SW 1271 (cell line): ENCODE measurements around the gene GCC2.
A peak's percentile ranks its signal among the peaks of the same experiment; 100 is the strongest.
"Not testable (repeated sequence)": the region's sequence is repeated elsewhere in the genome, so short reads cannot be mapped to it uniquely, and the experiment has no call there.

Source experiments
- DNase-seq, 2 experiments: peaks; one replicate each; lab custom pipeline; 2025; lab: John Stamatoyannopoulos, UW

GCC2 gene

DNA sequence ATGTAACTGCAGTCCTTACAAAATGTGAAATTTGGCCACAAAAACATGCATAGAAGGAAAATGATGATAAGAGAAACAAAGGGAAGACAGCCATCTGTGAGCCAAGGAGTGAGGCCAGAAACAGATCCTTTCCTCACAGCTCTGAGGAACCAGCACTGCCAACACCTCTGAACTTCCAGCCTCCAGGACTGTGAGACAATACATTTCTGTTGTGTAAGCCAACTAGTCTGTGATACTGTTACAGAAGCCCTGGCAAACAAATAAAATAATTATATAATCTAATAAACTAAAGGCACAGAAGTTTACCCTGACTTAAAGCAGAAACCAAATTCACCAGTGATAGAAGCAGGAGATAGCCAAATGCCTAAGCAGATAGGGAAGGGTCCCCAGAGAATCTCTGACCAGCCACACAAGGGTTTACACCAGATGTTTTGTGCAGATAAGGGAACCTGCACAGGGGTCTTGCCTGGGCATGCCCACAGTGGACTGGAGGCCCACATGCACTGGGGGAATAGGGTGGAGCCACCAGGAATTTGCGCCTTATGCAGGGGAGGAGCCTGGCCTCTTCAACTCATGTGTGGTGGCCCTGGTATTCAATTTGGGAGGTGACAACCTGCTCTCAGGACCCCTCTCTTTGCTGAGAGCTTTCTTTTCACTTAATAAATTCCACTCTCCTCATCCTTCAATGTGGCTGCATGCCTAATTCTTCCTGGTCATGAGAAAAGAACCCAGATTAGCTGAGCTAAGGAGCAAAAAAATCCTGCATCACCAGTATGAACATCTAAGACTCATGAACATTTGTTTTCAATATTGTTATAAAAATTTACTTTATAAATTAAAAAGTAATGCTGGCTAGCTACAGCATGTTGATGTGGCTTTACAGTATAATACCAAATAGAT, 3.8 kb upstream of the GCC2 start:
- no peak for DNase-seq

DNA sequence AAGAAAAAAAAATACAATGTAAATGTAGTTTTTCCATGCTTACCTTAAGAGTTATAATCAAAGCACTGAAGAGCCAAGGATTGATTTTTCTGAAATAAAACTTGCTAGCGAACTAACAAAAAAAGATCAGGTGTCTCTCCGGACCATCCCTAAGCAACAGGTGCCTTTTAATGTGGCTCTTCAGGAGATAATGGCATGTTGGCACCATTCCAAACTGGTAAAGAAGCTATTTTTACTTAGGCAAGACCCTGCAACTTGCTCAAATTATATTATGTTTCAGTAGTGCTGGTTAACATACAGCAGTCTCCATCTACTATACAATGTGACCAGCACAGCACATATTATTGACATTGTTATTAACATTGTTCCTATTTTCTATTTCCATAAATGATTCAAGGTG, 2.3 kb upstream of the GCC2 start:
- DNase-seq, result no peak

DNA sequence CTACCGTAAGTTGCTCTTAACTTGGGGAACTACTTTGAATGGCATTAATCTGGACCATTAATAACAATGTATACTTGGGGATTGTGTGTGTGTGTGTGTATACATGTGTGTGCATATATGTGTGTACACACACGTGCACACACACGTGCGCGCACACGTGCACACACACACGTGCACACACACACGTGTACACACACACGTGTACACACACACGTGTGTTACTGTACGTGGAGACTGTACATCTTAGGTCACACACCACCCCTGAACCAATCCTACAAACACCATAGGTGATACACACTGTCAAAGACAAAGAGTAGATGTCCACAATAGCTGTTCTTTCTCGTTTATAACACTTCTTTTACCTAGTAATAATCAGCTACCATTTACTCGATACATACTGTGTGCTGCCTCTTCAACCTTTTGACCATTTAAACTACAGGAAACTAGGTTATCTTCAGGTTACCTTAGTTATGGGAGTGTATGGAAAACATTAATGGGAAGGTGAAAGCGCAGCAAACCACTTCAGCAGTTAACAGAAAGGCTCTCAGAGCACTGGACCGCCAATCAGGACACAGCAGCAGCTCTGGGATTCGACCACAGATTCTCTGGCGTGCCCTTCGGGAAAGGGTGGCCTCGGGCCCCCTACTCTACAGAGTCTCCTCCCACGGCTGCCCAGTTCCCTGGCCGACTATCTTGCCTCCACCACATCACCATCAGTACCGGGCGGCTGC, 894 bp upstream of the GCC2 start:
- no peak for DNase-seq

DNA sequence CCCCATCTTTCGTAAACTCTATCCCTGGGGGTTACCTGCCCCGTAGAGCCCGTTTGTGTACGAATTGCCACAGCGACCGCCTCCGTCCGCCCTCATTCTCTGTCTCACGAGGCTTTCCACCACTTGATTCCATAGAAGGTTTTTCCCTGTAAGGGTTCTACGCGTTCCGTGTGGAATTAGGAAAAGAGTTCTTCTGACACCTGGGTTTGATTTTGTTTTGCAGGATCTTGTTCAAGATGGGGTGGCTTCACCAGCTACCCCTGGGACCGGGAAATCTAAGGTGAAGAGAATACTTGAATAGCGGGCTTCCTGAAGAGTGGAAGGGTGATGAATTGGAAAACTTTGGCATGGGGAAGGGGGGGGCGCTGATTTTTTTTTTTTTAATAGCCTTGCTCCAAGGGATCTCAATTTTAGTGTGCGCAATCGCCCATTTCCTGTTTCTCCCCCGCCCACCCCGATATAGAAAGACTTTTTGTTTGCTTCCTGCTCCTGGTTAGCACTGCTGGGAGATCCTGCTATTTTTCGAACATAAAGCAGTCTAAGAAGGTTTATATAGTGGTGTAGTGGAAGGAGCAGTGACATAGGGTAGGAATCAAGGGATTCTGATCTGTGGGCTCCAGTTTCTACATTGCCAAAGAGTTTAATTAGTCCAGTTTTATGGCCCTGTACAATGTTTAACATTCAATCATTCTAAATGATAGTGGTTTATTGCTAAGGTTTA, 564 bp downstream of the GCC2 start:
- DNase-seq, result peak; percentile 25 to 72

DNA sequence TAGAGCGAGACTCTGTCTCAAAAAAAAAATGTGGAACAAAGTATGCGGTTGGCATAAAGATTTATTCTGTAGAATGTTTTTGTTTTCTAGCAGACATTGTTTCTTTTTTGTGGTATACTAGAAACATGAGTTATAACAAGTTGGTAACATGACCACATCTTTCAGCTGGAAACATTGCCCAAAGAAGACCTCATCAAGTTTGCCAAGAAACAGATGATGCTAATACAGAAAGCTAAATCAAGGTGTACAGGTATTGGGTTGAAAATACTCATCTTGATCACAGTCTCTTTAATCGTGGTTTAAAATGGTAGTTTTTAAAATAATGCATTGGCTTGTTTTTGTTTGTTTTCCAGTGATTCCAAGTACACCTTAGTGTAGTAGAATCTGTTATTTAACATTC, 1.9 kb downstream of the GCC2 start:
- no peak for DNase-seq

DNA sequence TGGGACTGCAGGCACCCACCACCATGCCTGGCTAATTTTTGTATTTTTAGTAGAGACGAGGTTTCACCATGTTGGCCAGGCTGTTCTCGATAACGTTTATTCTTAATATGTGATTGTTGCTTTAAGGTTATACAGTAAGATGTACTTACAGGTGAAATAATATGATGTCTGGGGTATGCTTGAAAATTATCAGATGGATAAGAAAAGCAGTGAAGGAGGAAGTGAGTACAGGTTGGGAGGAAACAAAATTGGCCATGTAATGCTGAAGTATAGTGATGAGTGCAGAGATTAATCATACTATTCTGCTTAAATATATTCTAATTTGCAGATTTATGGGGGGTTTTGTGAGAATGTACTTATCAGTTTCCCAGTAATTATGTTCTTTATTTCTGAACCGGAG, 3.0 kb downstream of the GCC2 start:
- DNase-seq, result no peak

DNA sequence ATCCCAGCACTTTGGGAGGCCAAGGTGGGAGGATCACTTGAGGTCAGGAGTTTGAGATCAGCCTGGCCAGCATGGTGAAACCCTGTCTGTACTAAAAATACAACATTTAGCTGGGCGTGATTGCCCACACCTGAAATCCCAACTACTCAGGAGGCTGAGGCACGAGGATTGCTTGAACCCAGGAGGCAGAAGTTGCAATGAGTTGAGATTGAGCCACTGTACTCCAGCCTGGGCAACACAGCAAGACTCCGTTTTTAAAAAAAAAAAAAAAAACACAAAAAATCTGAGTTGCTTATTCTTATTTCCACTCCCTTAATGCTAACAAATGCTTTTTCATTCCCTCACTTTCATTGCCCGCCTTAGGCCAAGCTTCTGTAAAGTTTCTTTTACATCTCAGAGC, 4.5 kb downstream of the GCC2 start:
- DNase-seq, result not testable (repeated sequence)

DNA sequence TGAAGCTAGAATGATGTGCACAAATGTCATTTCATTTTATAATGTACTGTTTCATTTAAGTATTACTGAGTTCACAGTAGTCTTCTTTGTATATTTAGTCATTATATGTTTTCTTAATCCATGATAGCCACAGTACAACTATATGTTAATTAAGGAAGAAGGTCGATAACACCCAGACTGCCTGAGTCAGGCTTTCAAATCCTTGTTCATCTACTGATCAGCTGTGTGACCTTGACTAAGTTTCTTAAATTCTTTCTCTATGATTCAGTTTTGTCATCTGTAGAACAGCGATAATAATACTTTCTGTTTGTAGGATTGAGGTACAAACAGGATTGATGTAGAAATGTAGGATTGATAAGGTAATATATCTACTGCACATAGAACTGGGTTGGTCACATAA, 5.4 kb downstream of the GCC2 start:
- no peak for DNase-seq

DNA sequence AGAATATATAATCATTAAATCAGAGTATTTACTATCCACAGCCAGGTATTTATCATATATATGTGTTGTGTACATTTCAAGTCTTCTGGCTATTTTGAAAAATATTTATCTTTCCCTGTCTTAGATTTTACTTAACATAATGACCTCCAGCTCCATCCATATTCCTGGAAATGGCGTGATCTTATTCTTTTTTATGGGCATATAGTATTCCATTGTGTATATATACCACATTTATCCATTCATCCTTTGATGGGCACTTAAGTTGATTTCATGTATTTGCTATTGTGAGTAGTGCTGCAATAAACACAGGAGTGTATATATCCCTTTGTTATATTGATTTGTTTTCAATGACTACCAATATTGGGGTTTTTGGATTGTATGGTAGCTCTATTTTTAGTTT, 6.6 kb downstream of the GCC2 start:
- DNase-seq, result no peak

DNA sequence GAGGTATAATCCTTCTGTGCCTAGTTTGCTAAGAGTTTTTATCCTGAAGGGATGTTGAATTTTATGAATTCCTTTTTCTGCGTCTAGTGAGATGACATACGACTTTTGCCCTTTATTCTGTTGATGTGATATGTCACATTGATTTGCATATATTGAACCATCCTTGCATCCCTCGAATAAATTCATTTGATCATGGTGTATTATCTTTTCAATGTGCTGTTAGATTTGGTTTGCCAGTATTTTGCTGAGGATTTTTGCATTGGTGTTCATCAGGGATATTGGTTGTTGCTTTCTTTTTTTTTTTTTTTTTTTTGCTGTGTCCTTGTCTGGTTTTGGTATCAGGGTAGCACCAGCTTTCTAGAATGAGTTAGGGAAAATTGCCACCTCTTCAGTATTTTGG, 9.1 kb downstream of the GCC2 start:
- DNase-seq, result no peak

DNA sequence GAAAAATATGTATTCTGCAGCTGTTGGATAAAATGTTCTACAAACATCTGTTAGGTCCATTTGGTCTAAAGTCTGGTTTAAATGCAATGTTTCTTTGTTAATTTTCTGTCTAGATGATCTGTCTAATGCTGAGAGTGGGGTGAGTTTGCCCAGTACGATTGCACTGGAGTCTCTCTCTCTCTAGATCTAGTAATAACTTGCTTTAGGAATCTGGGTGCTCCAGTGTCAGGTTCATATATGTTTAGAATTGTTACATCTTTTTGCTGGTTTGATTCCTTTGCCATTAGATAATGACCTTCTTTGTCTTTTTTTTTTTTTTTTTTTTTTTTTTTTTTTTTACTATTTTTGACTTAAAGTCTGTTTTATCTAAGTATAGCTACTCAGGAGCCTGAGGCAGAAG, 10.4 kb downstream of the GCC2 start:
- DNase-seq, result no peak

DNA sequence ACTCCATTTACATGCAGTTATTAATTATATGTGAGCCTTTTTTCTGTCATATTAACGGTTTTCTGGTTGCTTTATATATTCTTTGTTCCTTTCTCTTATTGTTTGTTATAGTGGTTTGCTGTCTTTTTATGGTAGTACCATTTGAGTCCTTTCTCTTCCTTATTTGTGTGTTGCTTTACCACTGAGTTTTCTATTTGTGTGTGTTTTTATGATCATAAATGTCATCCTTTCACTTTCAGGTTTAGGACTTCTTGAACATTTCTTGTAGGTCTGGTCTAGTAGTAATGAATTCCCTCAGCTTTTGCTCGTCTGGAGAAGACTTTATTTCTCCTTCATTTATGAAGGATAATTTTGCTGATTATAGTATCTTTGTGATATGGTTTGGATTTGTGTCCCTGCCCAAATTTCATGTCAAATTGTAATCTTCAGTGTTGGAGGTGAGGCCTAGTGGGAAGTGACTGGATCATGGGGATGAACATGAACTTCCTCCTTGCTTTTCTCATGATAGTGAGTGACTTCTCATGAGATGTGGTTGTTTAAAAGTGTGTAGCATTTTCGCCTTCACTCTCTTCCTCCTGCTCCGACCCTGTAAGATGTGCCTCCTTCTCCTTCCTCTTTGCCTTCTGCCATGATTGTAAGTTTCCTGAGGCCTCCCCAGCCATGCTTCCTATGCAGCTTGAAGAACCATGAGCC, 11.5 kb downstream of the GCC2 start:
- no peak for DNase-seq

DNA sequence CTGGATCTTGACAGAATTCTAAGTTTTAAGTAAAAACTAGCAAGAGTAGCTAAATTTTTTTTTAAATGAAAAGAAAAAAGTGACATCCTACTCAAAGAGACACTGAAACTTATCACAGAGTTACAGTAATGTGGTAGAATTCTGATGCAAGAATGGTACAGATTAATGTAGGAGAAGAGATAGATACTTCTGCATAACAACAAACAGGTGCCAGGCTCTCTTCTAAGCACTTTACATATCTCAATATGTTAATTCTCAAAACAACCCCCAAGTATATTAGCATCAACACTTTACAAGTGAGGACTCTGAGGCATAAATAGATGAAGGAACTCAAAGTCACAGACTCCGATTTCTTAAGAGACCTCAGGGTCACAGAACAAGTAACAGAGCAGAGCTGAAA, 28.1 kb downstream of the GCC2 start:
- no peak for DNase-seq

DNA sequence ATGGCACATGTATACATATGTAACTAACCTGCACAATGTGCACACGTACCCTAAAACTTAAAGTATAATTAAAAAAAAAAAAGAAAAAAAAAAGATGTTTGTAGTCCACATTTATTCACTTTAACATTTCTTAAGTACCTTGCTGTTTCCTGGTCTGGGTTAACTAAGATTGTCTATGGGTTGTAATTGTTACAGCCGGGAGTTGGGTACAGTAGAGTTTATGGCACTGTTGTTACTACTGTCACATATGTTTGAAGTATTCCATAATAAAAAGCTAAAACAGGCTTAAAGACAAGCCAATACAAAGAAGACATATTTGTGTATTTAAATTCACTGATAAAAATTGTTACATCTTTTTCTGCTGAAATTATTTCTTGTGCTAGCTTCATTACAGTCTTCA, 36.2 kb downstream of the GCC2 start:
- no peak for DNase-seq

DNA sequence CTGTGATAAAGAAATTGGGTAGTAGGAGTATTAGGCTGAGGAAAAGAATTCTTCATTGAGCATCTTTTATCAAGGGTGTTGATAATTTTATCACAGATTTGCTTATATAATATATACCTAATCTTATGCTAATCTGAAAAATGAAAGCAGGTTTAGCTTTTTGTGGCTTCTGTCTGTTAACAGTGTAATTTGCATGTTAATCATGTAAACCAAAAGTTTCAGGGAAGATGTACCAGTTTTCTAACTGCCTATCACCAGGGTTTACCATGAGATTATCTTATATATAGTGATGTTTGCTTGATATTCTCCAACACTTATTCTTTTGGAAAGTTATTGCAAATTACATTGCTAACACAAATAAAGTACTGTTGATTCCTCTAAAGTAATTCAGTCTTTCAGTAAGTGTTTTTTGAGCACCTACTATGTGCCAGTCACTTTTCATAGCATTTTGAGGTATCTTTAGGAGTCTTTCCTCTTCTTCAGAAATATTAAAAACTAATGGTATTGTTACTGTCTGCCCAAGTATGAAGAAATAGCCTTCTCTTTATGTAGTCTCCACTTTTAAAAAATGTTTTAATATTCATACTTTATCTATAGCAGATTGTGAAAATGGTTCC, 41.6 kb downstream of the GCC2 start:
- DNase-seq, result no peak

DNA sequence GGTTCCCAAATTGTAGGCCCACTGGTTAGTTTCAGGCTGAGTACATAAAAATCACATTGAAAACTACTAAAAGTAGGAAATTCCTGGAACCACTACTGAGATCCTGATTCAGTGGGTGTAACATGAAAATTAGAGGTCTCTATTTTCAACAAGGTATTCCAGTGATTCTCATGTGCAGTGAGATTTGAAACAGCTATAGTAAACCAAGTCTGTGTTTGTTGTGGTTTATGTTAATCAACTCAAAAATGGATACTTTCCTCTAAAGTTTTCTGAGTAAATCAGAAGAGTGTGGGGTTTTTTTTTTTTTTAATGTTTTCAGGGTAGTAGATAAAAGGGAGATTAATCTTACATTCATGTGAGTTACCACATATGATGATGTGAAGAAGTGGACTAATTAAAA, 42.8 kb downstream of the GCC2 start:
- DNase-seq, result no peak

DNA sequence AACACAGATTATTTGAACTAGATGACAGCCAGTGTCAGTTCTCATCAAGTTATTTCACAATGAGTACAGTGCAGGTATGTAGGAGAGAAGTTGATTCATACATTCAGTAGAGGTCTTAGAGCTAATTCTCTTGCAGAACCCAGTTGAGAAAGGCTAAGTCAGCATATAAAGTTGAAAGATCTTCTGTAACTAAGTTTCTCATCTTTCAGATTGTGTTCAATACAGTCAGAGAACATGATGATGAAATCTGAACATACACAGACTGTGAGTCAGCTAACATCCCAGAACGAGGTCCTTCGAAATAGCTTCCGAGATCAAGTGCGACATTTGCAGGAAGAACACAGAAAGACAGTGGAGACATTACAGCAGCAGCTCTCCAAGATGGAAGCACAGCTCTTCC, 43.4 kb downstream of the GCC2 start:
- DNase-seq, result peak; percentile 84 to 87

DNA sequence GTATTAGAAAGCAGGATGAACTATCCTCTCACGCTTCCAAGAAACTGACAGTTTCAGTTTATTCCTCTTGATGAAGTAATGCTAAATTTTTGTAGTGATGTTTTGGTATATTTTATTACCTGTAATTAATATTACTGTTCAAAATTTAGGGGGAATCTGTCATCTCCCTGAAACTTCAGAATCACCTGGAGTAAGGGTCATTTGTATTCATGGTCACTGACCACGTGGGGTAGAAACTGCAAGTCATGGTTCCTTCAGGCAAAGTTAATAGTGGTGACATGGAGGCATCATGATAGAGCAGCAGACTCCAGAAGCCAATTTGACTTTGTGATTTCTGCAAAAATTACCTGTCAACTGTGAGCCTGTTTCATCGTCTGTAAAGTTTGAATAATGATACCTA, 47.2 kb downstream of the GCC2 start:
- not testable (repeated sequence) for DNase-seq

DNA sequence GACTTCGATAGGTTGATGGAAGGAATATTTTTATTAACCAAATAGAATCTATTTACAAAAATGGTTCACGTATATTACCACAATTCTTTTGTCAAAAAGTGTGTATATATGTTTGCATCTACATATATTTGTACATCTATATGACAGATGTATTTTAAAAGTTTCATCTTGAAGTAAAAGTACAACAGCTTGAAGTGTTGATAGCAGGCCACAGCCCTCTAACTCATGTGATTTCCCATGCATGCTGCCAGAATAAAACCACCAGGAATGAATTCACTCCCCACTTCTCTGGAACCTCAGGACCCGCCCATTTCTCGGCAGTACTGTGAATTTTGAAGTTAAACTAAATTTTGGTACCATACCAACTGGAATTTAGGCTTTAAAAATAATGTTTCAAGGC, 58.6 kb downstream of the GCC2 start:
- not testable (repeated sequence) for DNase-seq

DNA sequence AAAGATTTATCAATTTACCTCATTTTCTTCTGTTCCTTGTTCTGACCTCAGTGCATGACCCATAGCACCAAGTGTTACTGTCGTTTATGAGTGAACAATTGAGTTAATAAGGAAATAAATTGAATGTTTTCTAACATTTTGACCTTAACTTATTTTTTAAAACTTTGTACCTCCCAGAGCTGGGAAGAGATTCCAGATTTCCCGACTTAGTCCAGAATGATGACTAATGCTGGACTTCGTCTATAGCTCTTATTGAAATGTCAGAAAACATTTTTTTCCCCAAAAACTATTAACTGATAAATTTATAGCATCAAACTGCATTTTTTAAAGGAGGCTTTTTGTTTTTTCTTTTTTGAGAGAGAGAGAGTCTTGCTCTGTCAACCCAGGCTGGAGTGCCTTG, 63.4 kb downstream of the GCC2 start:
- DNase-seq, result not testable (repeated sequence)

DNA sequence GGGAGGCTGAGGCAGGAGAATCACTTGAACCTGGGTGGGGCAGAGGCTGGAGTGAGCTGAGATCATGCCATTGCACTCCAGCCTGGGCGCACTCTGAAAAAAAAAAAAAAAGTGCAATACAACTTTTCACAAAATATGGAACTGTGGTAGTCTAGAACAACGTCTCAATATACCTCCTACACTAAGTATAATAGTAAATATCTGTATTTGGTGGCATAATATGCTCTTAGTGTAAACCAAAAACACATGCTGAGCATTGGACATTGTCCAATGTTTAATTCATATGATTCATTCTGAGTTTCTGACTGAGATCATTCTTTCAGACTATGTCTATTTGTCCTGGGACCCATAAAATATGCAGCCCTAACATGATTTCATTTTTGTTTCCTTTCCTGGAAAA, 65.5 kb downstream of the GCC2 start:
- not testable (repeated sequence) for DNase-seq

DNA sequence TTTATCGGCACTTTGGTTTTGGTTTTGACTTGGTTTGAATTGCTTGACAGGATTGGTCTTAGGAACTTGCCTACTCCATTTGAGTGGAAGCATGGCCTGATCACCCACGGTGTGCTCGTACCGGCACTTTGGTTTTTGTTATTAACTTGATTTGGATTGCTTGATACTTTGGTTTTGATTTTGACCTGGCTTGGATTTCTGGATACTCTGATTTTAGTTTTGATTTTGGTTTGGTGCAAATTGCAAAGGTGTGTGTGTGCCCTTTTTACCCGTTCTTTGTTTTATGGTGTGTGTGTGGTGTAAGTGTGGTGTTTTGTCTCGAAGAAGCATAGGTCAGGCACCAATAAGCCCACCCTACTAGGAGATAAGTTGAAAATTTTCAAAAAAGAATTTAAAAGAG, 75.7 kb downstream of the GCC2 start:
- not testable (repeated sequence) for DNase-seq
